Transverse colon (tissue), 4 donors: ENCODE measurements around the gene MINDY2.

ENCODE experiments used
- POLR2A ChIP-seq: fragments of 450-650 bp; IDR thresholded peaks from one replicate; pipeline ENCODE4 v1.6.1; 2016; ENCODE audit warnings: antibody characterized with exemption, mild to moderate bottlenecking, moderate library complexity
- POLR2AphosphoS5 ChIP-seq, 3 donors: sonication (generic); formaldehyde crosslinking; IDR thresholded peaks; one replicate each; pipeline ENCODE4 v1.6.1; 2016; ENCODE audit warnings: antibody characterized with exemption in 3 of 3
- TF ChIP-seq, protein P1 (sequence below), 5 experiments: fragments of 200-600 bp in 3 of 5; fragments of 450-650 bp in 2 of 5; sonication (generic) in 3 of 5; IDR thresholded peaks; 1 replicate in 2 of 5; 2 replicates in 3 of 5; pipeline ENCODE4 v1.5.1; 2016 to 2017; ENCODE audit warnings: antibody characterized with exemption in 5 of 5, inconsistent platforms in 3 of 5, mild to moderate bottlenecking in 2 of 5, moderate library complexity in 1 of 5

GRCh38 chr15:58740436-58740835 lies 30.7 kb upstream of the MINDY2 start:
- TF ChIP-seq, protein P1, sequence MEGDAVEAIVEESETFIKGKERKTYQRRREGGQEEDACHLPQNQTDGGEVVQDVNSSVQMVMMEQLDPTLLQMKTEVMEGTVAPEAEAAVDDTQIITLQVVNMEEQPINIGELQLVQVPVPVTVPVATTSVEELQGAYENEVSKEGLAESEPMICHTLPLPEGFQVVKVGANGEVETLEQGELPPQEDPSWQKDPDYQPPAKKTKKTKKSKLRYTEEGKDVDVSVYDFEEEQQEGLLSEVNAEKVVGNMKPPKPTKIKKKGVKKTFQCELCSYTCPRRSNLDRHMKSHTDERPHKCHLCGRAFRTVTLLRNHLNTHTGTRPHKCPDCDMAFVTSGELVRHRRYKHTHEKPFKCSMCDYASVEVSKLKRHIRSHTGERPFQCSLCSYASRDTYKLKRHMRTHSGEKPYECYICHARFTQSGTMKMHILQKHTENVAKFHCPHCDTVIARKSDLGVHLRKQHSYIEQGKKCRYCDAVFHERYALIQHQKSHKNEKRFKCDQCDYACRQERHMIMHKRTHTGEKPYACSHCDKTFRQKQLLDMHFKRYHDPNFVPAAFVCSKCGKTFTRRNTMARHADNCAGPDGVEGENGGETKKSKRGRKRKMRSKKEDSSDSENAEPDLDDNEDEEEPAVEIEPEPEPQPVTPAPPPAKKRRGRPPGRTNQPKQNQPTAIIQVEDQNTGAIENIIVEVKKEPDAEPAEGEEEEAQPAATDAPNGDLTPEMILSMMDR (IDR thresholded peaks at IDR 0.05): no peak
- no peak for TF ChIP-seq POLR2A
- no peak for TF ChIP-seq POLR2AphosphoS5 (IDR thresholded peaks at IDR 0.05)
